ENCODE measurements around the gene KIAA0586.

- TF ChIP-seq CTCF (conservative IDR thresholded peaks at IDR 0.05 in 1 of 2, IDR thresholded peaks at IDR 0.05 in 1 of 2; ENCODE audit: extremely low read depth in 1 of 2, insufficient read depth in 1 of 2, low read depth in 1 of 2, low read length in 2 of 2) (no peak), EZH2 (IDR thresholded peaks at IDR 0.05; ENCODE audit: borderline replicate concordance, low read length) (no peak)
These were observed 169.5 kb downstream of the KIAA0586 start for GRCh38 chr14:58597041-58597440.
